ENCODE results near the gene HINT3.
"Not testable (repeated sequence)": the region's sequence is repeated elsewhere in the genome, so short reads cannot be mapped to it uniquely, and the experiment has no call there.

Gene HINT3

DNA sequence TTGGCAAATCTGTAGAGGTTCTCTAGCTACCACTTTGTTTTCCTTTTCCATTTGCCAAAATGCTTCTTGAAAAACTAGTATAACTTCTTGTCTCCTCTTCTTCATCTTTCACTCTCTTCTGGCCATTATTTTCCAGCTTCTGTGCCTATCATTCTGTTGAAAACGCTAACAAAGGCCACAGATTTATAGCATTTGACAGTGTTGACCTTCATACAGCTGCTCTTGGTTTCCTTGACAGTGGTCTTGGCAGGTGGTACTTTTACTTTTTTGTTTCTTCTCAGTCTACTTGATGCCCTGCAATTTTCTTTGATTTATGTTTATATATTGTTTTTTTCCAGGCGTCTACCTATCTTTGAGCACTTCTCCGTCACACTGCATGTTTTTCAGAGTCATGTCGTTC lies 53.5 kb downstream of the HINT3 start:
- TF ChIP-seq, protein P1, sequence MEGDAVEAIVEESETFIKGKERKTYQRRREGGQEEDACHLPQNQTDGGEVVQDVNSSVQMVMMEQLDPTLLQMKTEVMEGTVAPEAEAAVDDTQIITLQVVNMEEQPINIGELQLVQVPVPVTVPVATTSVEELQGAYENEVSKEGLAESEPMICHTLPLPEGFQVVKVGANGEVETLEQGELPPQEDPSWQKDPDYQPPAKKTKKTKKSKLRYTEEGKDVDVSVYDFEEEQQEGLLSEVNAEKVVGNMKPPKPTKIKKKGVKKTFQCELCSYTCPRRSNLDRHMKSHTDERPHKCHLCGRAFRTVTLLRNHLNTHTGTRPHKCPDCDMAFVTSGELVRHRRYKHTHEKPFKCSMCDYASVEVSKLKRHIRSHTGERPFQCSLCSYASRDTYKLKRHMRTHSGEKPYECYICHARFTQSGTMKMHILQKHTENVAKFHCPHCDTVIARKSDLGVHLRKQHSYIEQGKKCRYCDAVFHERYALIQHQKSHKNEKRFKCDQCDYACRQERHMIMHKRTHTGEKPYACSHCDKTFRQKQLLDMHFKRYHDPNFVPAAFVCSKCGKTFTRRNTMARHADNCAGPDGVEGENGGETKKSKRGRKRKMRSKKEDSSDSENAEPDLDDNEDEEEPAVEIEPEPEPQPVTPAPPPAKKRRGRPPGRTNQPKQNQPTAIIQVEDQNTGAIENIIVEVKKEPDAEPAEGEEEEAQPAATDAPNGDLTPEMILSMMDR (IDR thresholded peaks at IDR 0.05; ENCODE audit: extremely low read depth, missing control alignments) = no peak
- DNase-seq (ENCODE audit: low spot score) = no peak

DNA sequence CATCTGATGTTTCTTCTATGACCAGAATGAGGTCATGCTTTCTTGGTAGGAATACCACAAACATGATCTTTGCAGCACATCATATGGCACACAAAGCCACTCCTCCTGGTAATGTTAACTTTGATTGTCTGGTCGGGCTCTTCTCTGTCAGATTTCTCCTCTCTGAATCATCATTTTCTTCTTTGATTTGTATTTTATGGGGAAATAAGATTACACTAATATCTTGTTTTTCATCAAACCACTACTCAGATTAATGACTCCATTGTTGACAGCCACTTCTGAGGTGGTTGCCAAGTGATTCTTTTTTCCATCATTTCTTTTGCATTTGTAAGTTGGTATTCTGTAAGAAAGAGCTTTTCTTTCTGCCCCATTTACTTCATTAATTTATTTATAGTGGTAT lies 59.3 kb downstream of the HINT3 start:
- TF ChIP-seq, protein P1 (IDR thresholded peaks at IDR 0.05; ENCODE audit: extremely low read depth, missing control alignments) = no peak
- DNase-seq (ENCODE audit: low spot score) = no peak

DNA sequence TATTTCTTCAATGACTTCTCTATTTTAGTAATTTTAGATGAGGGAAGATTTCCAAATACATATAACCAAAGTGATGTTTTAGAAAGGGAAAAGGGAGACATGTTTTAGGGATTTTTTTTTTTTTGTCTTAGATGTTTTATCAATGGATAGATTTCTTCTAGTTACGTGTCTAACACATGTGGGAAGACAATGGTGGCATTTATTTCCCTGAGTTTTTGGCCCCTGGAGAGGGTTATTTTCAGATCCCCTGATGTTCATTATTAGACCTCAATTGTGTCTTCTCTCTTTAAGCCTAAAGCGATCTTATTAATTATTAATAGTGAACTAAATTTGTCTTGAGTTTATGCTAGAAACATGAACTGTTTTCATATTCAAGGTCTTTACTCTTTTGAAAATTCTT lies 60.0 kb downstream of the HINT3 start:
- no peak for DNase-seq (ENCODE audit: low spot score)
- TF ChIP-seq, protein P1 (IDR thresholded peaks at IDR 0.05; ENCODE audit: extremely low read depth, missing control alignments) = no peak

DNA sequence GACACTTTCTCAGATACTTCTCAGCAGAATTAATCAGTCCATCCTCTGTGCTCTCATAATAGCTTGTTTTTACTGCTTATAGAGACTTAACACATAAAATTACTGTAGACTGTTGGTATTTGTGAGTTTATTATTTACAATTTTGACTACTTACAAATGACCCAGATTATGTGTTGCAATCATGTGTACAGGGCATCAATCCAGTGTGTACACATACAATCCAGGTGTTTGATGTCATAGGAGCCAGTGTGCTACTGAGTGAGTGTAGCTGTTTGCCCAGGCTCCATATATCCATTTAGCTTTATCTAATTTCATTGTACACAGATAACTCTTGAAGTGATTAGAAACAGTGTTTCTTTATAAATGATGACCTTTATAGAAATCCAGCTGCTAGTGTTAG lies 61.1 kb downstream of the HINT3 start:
- TF ChIP-seq, protein P1 (IDR thresholded peaks at IDR 0.05; ENCODE audit: extremely low read depth, missing control alignments) = no peak
- no peak for DNase-seq (ENCODE audit: low spot score)

DNA sequence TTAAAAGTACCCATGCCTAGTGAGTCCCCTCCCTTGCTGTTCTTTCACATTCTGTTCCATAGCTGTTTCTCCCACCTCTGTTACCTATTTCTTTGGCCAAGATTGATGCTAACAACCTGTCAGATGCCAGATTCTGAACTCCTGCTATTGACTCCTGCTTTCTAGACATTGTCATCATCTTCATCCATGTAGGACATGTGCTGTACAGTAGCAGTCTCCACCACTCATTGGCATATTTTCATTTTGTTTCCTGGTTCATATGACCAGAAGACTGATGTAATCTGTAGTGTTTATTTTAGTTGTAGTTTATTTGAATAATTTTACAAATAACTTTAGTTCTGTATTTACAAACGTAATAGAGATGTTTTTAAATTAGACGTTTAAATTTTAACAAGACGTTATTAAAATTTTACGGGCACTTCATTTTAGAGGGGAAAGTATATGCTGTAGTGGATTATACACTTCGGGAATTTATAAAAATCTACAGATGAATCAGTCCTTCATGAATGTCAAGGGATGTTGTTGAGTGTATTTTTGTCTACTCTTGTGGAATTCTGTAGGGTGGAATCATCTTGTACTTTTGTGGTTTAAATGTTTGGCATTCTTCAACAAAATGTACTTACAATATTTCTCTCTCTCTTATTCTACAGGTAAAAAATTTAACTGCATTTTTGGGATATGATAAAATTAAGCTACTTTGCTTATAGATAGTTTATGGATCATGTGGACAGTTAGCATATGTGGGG lies 63.9 kb downstream of the HINT3 start:
- DNase-seq (ENCODE audit: low spot score) = no peak
- TF ChIP-seq, protein P1 (IDR thresholded peaks at IDR 0.05; ENCODE audit: extremely low read depth, missing control alignments) = no peak

DNA sequence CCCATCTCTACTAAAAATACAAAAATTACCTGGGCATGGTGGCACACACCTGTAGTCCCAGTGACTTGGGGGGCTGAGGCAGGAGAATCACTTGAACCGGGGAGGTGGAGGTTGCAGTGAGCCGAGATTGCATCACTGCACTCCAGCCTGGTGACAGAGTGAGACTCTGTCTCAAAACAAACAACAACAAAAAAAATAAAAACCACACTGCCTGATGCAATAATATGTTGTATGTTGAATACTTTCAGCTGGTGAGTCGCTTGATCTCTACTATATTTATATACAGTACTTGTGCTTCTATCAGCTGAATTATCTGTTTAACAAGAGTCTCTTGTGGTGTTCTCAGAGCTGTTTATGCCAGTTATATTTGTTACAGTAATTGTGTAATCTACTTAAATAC lies 66.9 kb downstream of the HINT3 start:
- DNase-seq (ENCODE audit: low spot score) = not testable (repeated sequence)

DNA sequence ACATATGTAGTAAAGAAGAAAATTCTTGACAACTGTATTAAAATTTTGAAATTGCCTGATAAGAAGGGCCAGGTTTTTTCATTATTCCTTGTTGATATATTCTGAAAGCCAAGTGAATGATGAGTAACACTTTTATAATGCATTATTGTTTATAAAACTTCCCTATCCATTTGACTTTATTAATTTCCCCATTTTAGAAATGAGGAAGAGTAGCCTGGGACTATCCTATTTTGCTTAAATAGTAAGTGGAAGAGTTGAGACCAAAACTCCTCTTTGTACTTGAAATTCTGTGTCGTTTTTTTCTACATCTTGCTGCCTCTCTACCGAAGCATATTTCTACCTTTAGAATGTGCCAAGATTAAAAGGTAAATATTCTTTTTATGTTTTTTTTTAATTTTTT lies 69.4 kb downstream of the HINT3 start:
- DNase-seq (ENCODE audit: low spot score) = no peak
- TF ChIP-seq, protein P1 (IDR thresholded peaks at IDR 0.05; ENCODE audit: extremely low read depth, missing control alignments) = no peak

DNA sequence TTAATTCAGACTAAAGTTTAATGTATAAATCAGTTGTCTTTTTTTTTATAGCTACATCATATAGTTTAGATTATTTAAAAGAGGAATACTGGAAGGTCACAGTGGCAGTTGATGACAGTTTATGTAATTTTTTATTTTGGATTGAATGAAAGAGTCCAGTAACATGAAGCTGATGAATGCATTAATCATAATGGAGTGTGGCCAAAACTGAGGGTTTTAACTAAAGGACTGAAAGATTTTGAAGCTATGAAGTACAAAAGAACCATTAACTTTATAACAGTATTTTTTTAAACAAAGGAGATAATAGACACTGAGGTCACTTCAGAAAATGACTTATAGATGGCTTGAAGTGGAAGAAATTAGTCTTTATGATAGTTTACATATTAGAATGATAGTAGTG lies 71.0 kb downstream of the HINT3 start:
- DNase-seq (ENCODE audit: low spot score) = no peak
- TF ChIP-seq, protein P1 (IDR thresholded peaks at IDR 0.05; ENCODE audit: extremely low read depth, missing control alignments) = no peak
